Measurements from ENCODE around the gene FBXO10.

DNA sequence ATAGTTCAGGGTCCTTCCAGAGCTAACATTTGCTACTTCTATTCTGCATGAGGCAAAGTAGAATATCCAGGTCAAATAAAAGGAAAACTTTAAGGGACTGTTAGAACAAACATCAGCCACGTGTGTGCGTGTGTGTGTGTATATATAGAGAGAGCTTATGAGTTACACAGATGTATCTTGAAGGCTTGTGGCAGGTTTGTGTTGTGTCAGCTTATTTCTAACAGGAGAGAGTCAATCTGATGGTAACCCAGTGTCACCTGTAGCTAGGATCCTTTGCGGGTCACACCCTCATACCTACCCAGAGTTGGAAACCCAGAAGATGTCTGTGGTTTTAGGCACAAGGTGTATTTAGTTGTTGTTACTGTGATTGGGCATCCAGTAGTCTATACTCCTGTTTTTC is 77.7 kb downstream of the FBXO10 start:
- TF ChIP-seq POLR2A (IDR thresholded peaks at IDR 0.05) (no peak), EP300 (IDR thresholded peaks at IDR 0.05) (no peak)
- TF ChIP-seq, protein P1, sequence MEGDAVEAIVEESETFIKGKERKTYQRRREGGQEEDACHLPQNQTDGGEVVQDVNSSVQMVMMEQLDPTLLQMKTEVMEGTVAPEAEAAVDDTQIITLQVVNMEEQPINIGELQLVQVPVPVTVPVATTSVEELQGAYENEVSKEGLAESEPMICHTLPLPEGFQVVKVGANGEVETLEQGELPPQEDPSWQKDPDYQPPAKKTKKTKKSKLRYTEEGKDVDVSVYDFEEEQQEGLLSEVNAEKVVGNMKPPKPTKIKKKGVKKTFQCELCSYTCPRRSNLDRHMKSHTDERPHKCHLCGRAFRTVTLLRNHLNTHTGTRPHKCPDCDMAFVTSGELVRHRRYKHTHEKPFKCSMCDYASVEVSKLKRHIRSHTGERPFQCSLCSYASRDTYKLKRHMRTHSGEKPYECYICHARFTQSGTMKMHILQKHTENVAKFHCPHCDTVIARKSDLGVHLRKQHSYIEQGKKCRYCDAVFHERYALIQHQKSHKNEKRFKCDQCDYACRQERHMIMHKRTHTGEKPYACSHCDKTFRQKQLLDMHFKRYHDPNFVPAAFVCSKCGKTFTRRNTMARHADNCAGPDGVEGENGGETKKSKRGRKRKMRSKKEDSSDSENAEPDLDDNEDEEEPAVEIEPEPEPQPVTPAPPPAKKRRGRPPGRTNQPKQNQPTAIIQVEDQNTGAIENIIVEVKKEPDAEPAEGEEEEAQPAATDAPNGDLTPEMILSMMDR (IDR thresholded peaks at IDR 0.05), result no peak

Data from tibial nerve (tissue), 4 donors.